ENCODE data around the gene DAW1.
A peak's percentile ranks its signal among the peaks of the same experiment; 100 is the strongest.
"Not testable (repeated sequence)": the region's sequence is repeated elsewhere in the genome, so short reads cannot be mapped to it uniquely, and the experiment has no call there.

DAW1 gene, protein sequence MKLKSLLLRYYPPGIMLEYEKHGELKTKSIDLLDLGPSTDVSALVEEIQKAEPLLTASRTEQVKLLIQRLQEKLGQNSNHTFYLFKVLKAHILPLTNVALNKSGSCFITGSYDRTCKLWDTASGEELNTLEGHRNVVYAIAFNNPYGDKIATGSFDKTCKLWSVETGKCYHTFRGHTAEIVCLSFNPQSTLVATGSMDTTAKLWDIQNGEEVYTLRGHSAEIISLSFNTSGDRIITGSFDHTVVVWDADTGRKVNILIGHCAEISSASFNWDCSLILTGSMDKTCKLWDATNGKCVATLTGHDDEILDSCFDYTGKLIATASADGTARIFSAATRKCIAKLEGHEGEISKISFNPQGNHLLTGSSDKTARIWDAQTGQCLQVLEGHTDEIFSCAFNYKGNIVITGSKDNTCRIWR

DNA sequence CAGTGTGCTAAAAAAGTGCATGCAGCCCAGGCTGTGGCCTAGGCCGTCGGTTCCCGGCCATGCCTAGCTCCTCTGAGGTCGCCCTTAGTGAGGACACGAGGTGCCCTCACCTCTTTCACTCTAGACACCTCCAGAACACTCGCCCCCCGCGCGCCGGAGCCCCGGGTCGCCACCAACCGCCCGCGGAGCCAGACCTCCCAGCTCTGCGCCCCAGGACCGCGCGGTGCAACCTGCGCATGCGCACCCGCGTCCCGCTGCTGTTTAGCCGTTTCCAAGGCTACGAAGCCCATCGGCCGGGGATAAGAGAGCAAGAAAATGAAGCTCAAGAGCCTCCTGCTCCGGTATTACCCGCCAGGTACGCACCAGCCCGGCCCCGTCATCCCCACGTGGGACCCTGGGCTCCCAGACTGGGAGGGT is at the start of gene DAW1:
DAW1 (plus strand) TSS at position 257 of the 417 bp plus-strand sequence; CDS start at position 316, 59 bp downstream.
- peak in 1 of 2 experiments; percentile 21 for DNase-seq (ENCODE audit: low read depth in 2 of 2)

DNA sequence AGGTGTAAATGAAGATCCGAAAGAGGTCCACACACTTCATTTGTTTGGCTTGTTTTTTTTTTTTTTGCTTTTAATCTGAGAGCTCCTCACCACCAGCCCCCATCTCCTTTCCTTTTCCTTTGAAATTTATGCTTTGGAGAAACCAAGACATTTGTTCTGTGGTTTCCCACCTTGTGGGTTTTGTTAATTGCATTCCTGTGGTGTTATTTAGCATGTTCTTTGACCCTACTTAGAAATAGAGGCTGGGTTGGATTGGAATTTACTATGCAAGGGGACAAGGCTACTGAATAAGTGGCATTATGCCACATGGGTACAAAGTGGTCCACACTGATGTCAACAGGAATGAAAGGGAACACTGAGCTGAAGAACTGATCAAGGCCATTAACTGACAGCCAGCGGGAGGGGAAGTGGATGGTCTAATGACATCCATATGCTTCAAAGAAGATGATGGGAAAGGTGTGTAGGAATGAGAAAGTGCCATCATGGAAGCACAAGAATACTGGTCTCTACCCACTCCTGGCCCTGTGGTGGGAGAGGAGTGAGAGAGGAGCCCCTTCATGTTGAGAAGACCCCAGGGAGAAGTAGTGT is 48.9 kb upstream of the DAW1 start:
- DNase-seq (ENCODE audit: low read depth in 2 of 2), result peak; percentile 11 to 22

DNA sequence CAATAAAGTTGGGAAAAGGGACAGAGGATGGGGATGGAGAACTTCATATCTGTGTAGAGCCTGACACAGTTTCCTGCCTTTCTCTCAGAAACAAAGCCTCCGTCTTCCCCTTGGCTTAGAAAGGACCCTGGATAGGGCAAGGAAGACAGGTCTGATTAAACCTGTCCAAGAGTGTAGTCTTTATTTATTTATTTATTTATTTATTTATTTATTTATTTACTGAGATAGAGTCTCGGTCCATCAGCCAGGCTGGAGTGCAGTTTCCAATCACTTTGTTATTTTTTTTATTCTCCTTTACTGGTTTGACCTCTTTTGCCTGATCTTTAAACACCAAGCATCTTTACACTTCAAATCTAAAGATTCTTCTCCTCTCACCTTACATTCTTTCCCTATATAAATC is 47.5 kb upstream of the DAW1 start:
- no peak for DNase-seq (ENCODE audit: low read depth in 2 of 2)

DNA sequence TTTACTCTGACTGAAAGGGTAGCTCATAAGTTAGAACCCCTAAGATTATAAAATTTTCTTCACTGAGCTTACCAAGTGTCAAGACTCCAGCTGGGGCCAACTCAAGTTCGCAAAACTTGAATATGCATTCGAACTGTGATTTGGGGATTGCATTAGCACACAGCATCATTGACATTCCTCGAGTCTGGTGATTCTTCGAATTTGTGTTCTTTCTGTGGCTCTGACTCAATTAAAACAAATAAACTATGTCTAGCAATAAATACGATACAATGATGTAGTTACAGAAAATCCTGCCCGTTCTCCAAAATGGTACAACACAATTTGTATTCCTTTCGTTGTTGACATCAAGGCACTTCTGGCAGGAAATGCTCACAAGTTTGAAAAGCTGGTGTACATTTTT is 46.7 kb upstream of the DAW1 start:
- no peak for DNase-seq (ENCODE audit: low read depth in 2 of 2)

DNA sequence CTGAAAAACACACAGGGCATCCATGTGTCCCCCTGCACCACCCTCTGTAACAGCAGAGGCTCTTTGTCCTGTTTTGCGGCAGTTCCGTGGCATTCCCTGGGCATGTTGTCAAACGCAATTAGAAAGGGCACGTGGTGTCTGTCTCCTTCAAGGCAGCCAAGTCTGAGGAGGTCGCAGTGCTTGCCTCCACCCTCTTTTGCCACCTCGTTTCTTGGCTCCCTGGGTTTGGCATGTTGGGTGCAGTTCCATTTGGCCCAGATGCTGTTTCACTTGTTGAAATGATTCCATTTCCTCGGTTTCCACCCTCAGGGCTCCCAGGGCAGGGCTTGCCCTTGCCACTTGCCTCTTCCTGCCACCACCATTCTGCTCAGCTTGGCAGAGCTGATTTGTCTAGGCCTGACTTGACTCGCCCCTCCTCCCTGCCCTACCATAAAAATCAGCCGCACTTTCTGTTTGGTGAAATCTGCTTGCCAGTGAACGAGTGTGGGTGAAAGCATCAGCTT is 45.4 kb upstream of the DAW1 start:
- no peak for DNase-seq (ENCODE audit: low read depth in 2 of 2)

DNA sequence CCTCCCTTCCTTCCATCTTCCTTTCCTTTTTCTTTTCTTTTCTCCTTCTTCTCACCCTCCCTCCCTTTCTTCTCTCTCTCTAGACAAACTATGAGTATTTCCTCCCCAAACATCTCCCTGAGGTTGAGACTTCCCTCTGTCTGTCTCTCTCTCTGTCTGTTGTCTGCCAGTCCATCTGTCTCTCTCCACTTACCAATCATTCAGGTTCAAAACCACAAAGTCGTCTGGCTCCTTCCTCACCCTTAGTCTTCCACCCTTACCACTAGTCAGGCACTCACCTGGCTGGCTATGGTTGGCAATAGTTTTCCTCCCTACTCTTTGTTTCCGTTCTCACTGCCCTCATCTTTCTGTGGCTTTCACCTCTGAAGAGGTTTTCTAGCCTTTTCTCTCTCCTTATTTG is 44.9 kb upstream of the DAW1 start:
- DNase-seq (ENCODE audit: low read depth in 2 of 2), result no peak

DNA sequence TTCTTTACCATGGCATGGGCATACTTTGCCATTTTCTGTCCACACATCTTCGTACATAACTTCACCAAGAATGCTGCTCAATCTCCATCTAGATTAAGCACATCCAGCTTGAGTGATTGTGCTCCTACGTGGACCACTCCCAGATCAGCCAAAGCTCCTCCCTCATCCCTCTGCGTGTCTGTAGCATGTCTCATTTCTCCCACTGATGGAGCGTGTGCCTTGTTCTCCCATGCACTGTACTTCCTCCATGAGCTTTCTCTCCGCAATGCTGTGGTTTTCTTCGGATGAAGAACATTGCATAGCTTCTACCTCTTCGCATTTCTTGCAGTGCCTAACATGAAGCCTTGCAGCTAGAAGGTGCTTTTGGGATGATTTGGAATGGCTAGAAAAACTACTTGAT is 44.3 kb upstream of the DAW1 start:
- no peak for DNase-seq (ENCODE audit: low read depth in 2 of 2)

DNA sequence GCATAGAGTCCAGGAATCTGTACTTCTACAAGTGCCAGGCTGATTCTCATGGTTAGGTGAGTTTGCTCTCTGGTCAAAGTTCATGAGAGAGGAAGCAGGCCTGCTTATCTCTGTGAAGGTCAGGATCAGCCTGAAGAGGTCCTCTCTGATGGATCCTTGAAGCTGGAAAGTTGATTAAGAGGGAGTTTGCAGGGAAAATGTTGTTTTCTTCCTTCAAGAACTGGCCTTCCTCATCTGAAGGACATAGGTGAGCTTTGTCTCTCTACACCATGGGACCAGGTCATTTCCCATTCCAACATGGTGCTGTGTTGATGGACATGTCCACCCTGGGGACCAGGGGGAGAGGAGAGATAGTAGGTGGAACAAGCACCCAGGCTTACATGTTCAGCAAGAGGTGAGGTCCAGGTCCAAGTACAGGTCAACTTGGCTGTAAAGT is 42.9 kb upstream of the DAW1 start:
- DNase-seq (ENCODE audit: low read depth in 2 of 2), result no peak

DNA sequence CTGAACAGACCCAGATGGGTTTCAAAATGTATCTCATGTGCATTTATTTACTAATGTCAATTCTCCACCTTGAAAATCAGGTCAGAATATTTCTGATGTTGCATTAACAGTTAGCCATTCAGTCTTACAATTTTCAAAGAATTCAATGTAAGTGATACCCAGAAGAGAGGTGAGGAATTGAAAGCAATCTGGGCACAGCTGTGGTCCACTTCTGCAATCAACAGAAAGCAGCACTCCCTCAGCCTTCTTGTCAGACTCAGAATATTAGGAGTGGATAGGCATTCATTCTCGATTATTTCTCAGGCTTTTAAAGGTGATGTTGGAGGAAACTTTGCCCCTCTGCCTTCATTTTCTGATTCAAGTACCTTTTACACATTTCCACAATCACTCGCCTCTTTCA is 42.1 kb upstream of the DAW1 start:
- DNase-seq (ENCODE audit: low read depth in 2 of 2), result no peak

DNA sequence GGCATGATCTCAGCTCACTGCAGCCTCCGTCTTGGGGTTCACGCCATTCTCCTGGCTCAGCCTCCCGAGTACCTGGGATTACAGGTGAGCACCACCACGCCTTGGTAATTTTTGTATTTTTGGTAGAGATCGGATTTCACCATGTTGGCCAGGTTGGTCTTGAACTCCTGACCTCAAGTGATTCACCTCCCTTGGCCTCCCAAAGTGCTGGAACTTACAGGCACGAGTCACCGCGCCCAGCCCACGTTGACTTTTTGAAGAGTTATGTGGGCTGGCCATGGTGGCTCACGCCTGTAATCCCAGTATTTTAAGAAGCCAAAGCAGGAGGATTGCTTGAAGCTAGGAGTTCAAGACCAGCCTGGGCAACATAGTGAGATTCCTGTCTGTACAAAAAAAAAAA is 37.0 kb upstream of the DAW1 start:
- DNase-seq (ENCODE audit: low read depth in 2 of 2), result no peak

DNA sequence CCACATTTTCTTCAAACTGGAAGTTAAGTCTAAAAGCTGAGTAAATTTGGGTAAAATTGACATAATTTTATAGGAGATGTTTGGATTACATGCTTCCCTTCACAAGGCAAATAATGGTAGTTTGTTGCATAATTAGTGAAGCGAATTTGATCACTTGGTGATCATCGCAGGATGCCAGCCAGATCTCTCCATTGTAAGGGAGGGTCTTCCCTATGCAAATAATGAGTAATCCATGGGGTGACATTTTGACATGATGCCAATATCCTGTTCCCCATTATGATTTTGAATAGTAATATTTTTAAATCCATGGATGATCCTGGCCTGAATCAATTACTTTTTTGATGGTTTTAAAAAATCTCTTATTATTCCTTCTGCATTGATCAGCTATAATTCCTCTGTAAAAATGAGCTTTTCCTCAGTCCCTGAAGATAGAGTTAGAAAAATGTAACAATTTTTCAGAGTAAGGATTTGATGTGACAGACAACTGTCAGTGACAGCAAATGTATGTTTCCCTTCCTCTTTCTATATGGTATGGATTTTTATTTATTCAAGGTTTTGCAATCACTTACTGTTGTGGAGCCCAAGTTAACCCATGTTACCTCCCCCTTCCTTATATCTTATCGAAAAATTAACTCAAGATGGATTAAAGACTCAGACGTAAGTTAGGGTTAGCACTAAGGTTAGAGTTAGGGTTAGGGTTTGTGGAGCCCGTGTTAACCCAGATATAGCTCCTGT is 36.3 kb upstream of the DAW1 start:
- no peak for DNase-seq (ENCODE audit: low read depth in 2 of 2)

DNA sequence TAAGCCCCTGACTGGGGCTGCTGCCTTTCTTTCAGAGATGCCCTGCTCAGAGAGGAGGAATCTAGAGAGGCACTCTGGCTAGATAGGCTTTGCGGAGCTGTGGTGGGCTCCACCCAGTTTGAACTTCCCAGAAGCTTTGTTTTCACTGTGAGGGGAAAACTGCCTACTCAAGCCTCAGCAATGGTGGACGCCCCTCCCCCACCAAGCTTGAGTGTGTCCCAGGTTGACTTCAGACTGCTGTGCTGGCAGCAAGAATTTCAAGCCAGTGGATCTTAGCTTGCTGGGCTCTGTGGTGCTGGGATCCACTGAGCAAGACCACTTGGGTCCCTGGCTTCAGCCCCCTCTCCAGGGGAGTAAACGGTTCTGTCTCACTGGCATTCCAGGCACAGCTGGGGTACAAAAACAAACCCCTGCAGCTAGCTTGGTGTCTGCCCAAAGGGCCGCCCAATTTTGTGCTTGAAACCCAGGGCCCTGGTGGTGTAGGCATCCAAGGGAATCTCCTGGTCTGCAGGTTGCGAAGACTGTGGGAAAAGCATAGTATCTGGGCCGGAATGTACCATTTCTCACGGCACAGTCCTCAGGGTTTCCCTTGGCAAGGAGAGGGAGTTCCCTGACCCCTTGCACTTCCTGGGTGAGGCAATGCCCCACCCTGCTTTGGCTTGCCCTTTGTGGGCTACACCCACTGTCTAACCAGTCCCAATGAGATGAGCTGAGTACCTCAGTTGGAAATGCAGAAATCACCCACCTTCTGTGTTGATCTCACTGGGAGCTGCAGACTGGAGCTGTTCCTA is 31.9 kb upstream of the DAW1 start:
- not testable (repeated sequence) for DNase-seq (ENCODE audit: low read depth in 2 of 2)

DNA sequence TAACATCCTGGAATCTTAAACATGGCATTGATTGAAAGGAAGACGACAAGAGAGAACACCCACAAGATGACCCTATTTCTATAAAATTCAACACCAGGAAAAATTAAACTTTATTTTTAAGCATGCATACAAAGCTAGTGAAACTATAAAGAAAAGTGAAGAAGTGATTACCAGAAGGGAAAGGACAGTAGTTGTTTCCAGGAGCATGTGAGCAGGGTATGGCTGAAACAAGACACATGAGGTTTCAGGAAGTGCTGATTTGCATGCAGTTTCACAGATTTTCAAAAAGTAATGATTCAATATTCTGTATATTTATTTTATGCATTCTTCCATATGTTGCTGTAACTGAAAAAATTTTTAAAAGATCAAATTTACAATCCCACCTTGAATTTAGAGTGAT is 24.6 kb upstream of the DAW1 start:
- no peak for DNase-seq (ENCODE audit: low read depth in 2 of 2)

DNA sequence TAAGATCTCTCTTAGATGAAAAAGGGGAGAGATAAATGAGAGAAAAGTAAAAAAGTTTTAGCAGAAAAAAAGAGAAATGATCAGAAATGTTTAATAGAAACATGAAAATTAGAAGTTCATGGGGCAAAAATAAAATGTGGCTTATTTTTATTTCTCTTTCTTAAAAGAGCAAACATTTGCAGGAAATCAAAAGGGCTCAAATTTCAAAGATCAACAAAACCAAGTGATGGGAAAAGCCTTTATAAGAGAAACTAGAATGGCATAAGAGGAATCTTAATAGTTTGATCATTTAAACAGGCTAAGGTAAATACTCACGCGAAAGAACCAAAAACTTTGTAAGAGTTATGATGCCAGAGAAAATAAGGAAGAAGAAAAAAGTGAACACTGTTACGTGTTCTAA is 23.3 kb upstream of the DAW1 start:
- no peak for DNase-seq (ENCODE audit: low read depth in 2 of 2)

DNA sequence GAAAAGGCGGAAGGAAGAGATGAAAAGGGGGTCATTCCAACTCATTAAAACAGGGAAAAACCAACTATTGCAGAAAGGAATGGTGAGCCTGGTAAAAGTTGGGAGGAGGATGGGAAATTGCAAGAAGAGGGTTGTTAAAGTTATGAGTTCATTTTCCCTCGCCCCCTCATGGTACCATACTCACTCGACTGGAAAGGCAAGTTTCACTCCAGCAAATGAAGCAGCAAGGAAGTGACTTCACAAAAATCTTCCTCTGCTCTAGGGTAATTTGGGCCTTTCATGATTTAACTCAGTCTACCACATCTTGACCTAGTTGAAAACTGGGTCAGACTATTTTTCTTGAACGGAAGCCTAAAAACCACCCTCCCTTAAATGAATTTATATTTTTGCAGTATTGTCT is 22.8 kb upstream of the DAW1 start:
- DNase-seq (ENCODE audit: low read depth in 2 of 2), result no peak

DNA sequence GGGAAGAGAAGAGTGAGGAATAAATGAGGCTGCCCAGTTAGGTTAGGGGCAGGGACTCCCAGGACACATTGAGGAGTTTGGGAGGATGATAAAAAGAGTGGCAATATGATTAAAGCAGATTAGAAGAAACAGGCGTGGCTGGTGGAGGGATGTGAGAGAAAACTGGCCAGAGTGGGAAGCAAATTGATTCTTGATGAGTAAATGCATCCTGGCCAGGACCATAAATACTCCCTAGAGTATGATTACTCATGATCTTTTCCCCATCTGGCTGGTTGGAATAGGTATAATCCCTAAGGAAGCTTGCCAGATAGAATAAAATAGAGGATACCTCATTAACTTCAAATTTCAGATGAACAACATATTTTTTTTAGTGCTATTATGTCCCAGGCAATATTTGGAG is 21.5 kb upstream of the DAW1 start:
- DNase-seq (ENCODE audit: low read depth in 2 of 2), result peak; percentile 29 to 40

DNA sequence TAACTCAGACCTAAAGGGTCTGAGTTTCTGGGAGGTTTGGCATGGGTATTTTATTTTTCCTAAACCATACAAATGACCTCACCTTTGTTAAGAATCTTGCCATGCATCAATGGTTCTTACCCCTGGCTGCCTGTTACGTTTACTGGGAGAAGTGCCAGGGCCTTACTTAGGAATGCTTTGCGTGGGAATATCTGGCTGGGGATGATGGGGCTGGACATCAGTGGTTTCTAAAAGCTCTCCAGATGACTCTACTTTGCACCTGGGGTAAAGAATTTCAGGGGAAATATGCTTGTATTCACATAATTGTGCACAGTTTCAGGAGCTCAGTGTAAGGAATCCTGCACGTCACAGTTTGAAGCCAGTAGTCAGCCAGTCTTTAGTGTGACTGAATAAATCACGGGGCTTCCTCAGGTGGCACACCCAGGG is 18.2 kb upstream of the DAW1 start:
- peak; percentile 50 for DNase-seq (ENCODE audit: low read depth in 2 of 2)

DNA sequence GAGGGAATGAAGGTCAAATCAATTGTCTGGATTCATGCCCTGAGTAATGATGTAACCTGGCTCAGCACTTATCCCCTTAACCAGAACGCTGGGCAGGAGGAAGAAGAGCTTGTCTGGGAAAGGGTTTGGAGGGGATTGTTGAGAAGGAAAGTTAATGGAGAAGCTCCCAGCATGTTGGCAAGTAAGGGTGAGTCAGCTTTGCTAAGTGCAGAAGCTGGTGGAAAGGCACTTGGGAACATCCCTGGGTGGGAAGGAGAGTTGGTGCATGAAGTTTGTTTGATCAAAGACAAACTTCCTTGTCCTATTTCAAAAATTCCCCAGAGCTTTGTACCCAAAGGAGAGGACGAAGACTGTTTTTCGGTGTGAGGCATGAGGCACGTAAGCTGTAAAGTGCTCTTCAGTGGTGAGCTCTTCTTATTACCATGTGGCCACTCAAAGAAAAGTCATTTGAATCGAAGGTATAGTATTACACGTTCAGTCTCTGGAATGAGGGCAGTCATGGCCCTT is 17.6 kb upstream of the DAW1 start:
- no peak for DNase-seq (ENCODE audit: low read depth in 2 of 2)

DNA sequence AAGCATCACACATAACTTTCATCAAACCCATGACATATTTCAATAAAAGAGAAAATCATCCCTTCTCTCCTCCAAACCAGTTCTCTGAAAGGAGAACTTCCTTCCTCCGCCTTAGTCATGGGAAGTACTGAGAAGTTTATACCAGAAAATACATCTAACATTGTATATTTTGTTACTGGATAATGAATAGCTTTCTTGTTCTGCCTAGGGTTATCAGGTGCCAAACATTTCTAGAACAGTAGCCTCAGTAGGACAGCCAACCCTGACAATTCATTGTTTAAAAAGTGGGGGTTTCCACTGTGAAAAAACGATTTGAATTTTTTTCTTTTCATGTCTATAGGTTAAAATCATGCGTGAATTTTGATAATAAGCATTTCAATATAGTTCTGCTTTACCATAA is 16.0 kb upstream of the DAW1 start:
- no peak for DNase-seq (ENCODE audit: low read depth in 2 of 2)

DNA sequence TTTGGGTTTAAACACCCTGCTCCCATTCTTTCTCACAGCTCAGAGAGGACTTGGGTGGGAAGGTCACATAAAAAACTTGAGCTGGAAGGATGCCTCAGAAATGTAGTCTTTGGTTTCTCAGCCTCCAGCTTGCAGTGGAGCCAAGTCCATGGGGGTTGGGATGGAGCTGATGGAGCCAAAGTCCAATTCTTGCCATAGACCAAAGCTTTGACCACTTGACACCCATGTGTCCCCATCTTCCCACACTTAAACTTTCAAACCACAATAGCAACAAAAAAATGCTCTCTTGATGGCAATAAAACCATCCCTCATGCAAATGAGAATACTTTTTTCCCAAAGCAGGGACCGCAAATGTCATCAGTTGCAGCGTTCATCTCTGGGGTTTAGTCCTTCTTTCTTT is 14.7 kb upstream of the DAW1 start:
- DNase-seq (ENCODE audit: low read depth in 2 of 2), result no peak

DNA sequence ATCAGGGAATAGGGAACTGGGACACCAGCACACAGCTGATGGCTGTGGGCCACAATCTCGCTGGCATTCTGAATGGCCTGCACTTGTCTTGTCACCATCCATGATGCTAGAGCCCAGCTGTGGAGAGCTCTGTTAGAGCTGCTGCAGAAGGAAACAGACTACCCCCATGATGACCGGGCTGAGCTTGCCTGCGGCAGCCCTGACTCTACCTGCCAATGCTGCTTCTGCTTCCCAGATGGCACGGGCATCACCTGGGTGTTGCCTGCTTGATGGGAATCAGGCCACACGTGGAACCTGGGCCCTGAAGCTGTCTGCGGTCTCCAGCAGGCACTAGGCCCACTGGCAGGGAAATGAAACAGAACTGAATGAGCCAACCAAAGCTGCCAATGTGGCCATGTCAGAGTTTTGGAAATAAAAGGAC is 11.2 kb upstream of the DAW1 start:
- no peak for DNase-seq (ENCODE audit: low read depth in 2 of 2)

DNA sequence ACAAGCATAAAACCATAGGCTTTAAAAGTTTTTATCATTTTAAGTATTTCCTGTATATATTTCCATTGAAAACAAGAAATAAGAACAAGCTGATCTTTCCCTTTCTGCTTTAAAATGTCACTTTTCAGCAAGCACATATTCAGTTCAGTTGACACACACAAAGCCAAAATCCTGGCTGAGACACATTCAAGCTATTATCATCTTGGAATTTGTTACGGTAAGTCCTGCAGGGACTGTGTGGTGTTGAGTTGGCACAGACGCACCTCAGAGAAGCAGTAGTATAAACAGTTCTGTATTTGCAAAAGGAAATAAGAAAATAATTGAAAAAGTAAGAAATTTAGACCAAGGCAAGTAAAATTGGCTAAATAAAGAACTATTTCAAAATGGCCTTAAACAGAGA is 10.4 kb upstream of the DAW1 start:
- DNase-seq (ENCODE audit: low read depth in 2 of 2), result no peak
